ENCODE measurements around the gene MT1B.

GRCh38 chr16:56643080-56643778, 8.5 kb upstream of the MT1B start:
- no peak for TF ChIP-seq CTCF (IDR thresholded peaks at IDR 0.05)
- no peak for TF ChIP-seq EZH2phosphoT487 (IDR thresholded peaks at IDR 0.05; ENCODE audit: borderline replicate concordance, low read depth)
- TF ChIP-seq TAF1 (IDR thresholded peaks at IDR 0.05; ENCODE audit: borderline replicate concordance, low read depth, low read length), result no peak
- TF ChIP-seq, protein P1, sequence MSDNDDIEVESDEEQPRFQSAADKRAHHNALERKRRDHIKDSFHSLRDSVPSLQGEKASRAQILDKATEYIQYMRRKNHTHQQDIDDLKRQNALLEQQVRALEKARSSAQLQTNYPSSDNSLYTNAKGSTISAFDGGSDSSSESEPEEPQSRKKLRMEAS (IDR thresholded peaks at IDR 0.05; ENCODE audit: low read depth), result no peak
